Measurements from ENCODE around the gene PDZD2.

Gene PDZD2

GRCh38 chr5:31638345-31638744, 586 bp upstream of the PDZD2 start:
- Histone ChIP-seq H3K9me3 (ENCODE audit: control insufficient read depth in 1 of 2, low read length in 2 of 2) (no peaks in the 10 kb centered on the region), H3K4me3 (ENCODE audit: low read depth in 1 of 2, low read length in 2 of 2) (peak overlapping the region; percentile 55 to 81), H3K36me3 (ENCODE audit: control insufficient read depth in 1 of 2, insufficient read depth in 2 of 2, low read length in 2 of 2) (no peaks in the 10 kb centered on the region), H3K4me1 (ENCODE audit: control insufficient read depth in 1 of 2, insufficient read depth in 2 of 2, low read length in 2 of 2) (peaks cover 6 to 17% of the 10 kb centered on the region in 2 donors), H3K27ac (ENCODE audit: low read length) (no peak overlapping the region), H3K27me3 (ENCODE audit: low read depth, low read length) (no peaks in the 10 kb centered on the region)

GRCh38 chr5:31639481-31640411, 815 bp downstream of the PDZD2 start:
- peaks cover 6 to 17% of the 10 kb centered on the region in 2 donors for H3K4me1 ChIP-seq (ENCODE audit: control insufficient read depth in 1 of 2, insufficient read depth in 2 of 2, low read length in 2 of 2)
- H3K27ac ChIP-seq (ENCODE audit: low read length) = no peak overlapping the region
- H3K9me3 ChIP-seq (ENCODE audit: control insufficient read depth in 1 of 2, low read length in 2 of 2) = no peaks in the 10 kb centered on the region
- H3K4me3 ChIP-seq (ENCODE audit: low read depth in 1 of 2, low read length in 2 of 2) = peak overlapping the region in 1 of 2 donors; percentile 81
- H3K27me3 ChIP-seq (ENCODE audit: low read depth, low read length) = no peaks in the 10 kb centered on the region
- no peaks in the 10 kb centered on the region for H3K36me3 ChIP-seq (ENCODE audit: control insufficient read depth in 1 of 2, insufficient read depth in 2 of 2, low read length in 2 of 2)

- H3K4me3 ChIP-seq (ENCODE audit: low read depth in 1 of 2, low read length in 2 of 2) = no peak overlapping the region
- peaks cover 6 to 17% of the 10 kb centered on the region in 2 donors for H3K4me1 ChIP-seq (ENCODE audit: control insufficient read depth in 1 of 2, insufficient read depth in 2 of 2, low read length in 2 of 2)
- no peaks in the 10 kb centered on the region for H3K27me3 ChIP-seq (ENCODE audit: low read depth, low read length)
- no peaks in the 10 kb centered on the region for H3K9me3 ChIP-seq (ENCODE audit: control insufficient read depth in 1 of 2, low read length in 2 of 2)
- H3K27ac ChIP-seq (ENCODE audit: low read length) = no peak overlapping the region
- no peaks in the 10 kb centered on the region for H3K36me3 ChIP-seq (ENCODE audit: control insufficient read depth in 1 of 2, insufficient read depth in 2 of 2, low read length in 2 of 2)
These were observed 1.6 kb downstream of the PDZD2 start for GRCh38 chr5:31640573-31640972.

- Histone ChIP-seq H3K27ac (ENCODE audit: low read length) (no peak overlapping the region), H3K4me3 (ENCODE audit: low read depth in 1 of 2, low read length in 2 of 2) (no peak overlapping the region), H3K27me3 (ENCODE audit: low read depth, low read length) (no peaks in the 10 kb centered on the region), H3K36me3 (ENCODE audit: control insufficient read depth in 1 of 2, insufficient read depth in 2 of 2, low read length in 2 of 2) (no peaks in the 10 kb centered on the region), H3K4me1 (ENCODE audit: control insufficient read depth in 1 of 2, insufficient read depth in 2 of 2, low read length in 2 of 2) (peaks cover 6 to 17% of the 10 kb centered on the region in 2 donors), H3K9me3 (ENCODE audit: control insufficient read depth in 1 of 2, low read length in 2 of 2) (no peaks in the 10 kb centered on the region)
These were observed 2.1 kb downstream of the PDZD2 start for GRCh38 chr5:31641059-31641458.

- Histone ChIP-seq H3K36me3 (ENCODE audit: control insufficient read depth in 1 of 2, insufficient read depth in 2 of 2, low read length in 2 of 2) (no peaks in the 10 kb centered on the region), H3K27me3 (ENCODE audit: low read depth, low read length) (no peaks in the 10 kb centered on the region), H3K4me1 (ENCODE audit: control insufficient read depth in 1 of 2, insufficient read depth in 2 of 2, low read length in 2 of 2) (peaks cover 6 to 17% of the 10 kb centered on the region in 2 donors), H3K4me3 (ENCODE audit: low read depth in 1 of 2, low read length in 2 of 2) (no peak overlapping the region), H3K9me3 (ENCODE audit: control insufficient read depth in 1 of 2, low read length in 2 of 2) (no peaks in the 10 kb centered on the region), H3K27ac (ENCODE audit: low read length) (no peak overlapping the region)
These were observed 2.6 kb downstream of the PDZD2 start for GRCh38 chr5:31641575-31641974.

DNA sequence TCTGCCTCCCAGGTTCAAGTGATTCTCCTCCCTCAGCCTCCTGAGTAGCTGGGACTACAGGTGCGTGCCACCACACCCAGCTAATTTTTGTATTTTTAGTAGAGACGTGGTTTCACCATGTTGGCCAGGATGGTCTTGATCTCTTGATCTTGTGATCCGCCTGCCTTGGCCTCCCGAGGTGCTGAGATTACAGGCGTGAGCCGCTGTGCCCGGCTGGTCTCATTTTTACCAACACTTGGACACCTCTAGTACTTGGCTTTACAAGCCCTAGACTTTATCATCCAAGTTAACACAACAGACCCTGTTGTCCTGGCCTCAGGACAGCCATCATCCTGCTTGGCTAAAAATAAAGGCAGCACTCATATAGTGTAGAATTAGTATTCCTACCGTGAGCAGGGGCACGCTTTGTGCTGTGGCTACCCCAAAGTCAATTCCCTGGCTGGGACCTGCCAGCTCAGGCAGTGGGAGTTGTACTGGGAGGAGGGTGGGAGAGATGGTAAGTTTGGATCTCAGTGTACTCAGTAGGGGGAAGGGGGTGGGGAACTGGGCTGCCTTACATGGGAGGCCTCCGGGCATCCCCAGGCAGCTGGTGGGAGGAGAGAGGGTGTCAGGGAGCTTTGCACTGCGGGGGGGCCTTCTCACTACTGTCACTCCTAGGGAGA, 6.6 kb downstream of the PDZD2 start:
- H3K27ac ChIP-seq (ENCODE audit: low read length) = no peak overlapping the region
- no peaks in the 10 kb centered on the region for H3K27me3 ChIP-seq (ENCODE audit: low read depth, low read length)
- no peaks in the 10 kb centered on the region for H3K4me1 ChIP-seq (ENCODE audit: control insufficient read depth in 1 of 2, insufficient read depth in 2 of 2, low read length in 2 of 2)
- no peaks in the 10 kb centered on the region for H3K9me3 ChIP-seq (ENCODE audit: control insufficient read depth in 1 of 2, low read length in 2 of 2)
- no peak overlapping the region for H3K4me3 ChIP-seq (ENCODE audit: low read depth in 1 of 2, low read length in 2 of 2)
- H3K36me3 ChIP-seq (ENCODE audit: control insufficient read depth in 1 of 2, insufficient read depth in 2 of 2, low read length in 2 of 2) = no peaks in the 10 kb centered on the region

DNA sequence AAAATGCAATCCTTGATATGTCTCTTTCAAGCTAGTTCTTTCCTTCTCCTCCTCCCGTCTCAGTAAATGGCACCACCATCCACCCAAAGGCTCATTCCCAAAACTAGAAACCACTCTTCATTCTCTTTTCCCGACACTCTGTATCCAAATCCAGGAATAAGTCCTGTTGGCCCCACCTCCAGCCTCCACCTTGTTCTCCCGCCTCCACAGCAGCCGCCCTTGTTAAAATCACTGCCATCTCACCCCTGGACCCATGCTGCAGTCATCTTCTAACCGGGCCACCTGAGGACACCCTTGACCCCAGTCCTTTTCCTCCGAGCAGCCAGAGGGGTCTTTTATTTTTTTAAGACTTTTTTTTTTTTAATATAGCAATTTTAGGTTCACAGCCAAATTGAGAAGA, 9.4 kb downstream of the PDZD2 start:
- no peak overlapping the region for H3K4me3 ChIP-seq (ENCODE audit: low read depth in 1 of 2, low read length in 2 of 2)
- no peaks in the 10 kb centered on the region for H3K27me3 ChIP-seq (ENCODE audit: low read depth, low read length)
- no peaks in the 10 kb centered on the region for H3K4me1 ChIP-seq (ENCODE audit: control insufficient read depth in 1 of 2, insufficient read depth in 2 of 2, low read length in 2 of 2)
- no peak overlapping the region for H3K27ac ChIP-seq (ENCODE audit: low read length)
- no peaks in the 10 kb centered on the region for H3K36me3 ChIP-seq (ENCODE audit: control insufficient read depth in 1 of 2, insufficient read depth in 2 of 2, low read length in 2 of 2)
- H3K9me3 ChIP-seq (ENCODE audit: control insufficient read depth in 1 of 2, low read length in 2 of 2) = no peaks in the 10 kb centered on the region

DNA sequence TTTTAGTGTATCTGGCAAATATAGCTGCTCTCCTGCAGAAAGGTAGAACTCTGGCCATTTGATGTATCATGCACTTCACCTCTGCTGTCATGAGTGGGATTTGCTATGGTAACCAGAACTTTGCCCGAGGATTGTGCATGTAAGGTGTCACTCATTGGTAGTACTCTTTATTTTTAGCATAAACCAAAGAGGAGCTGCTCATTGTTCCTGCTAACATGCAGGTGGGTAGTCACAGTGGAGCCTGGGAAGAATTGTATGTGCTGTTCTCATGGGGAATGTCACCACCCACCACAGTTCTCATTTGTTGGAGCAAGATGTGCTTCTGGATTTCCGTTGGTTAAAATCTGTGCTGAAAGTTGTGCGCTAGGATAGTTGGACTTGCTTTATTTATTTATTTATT, 12.3 kb downstream of the PDZD2 start:
- Histone ChIP-seq H3K27ac (ENCODE audit: low read length) (no peak overlapping the region), H3K27me3 (ENCODE audit: low read depth, low read length) (no peaks in the 10 kb centered on the region), H3K36me3 (ENCODE audit: control insufficient read depth in 1 of 2, insufficient read depth in 2 of 2, low read length in 2 of 2) (no peaks in the 10 kb centered on the region), H3K9me3 (ENCODE audit: control insufficient read depth in 1 of 2, low read length in 2 of 2) (no peaks in the 10 kb centered on the region), H3K4me3 (ENCODE audit: low read depth in 1 of 2, low read length in 2 of 2) (no peak overlapping the region), H3K4me1 (ENCODE audit: control insufficient read depth in 1 of 2, insufficient read depth in 2 of 2, low read length in 2 of 2) (no peaks in the 10 kb centered on the region)

GRCh38 chr5:31655491-31655890, 16.6 kb downstream of the PDZD2 start:
- no peak overlapping the region for H3K4me3 ChIP-seq (ENCODE audit: low read depth in 1 of 2, low read length in 2 of 2)
- H3K9me3 ChIP-seq (ENCODE audit: control insufficient read depth in 1 of 2, low read length in 2 of 2) = no peaks in the 10 kb centered on the region
- no peaks in the 10 kb centered on the region for H3K36me3 ChIP-seq (ENCODE audit: control insufficient read depth in 1 of 2, insufficient read depth in 2 of 2, low read length in 2 of 2)
- no peaks in the 10 kb centered on the region for H3K27me3 ChIP-seq (ENCODE audit: low read depth, low read length)
- no peak overlapping the region for H3K27ac ChIP-seq (ENCODE audit: low read length)
- no peaks in the 10 kb centered on the region for H3K4me1 ChIP-seq (ENCODE audit: control insufficient read depth in 1 of 2, insufficient read depth in 2 of 2, low read length in 2 of 2)

DNA sequence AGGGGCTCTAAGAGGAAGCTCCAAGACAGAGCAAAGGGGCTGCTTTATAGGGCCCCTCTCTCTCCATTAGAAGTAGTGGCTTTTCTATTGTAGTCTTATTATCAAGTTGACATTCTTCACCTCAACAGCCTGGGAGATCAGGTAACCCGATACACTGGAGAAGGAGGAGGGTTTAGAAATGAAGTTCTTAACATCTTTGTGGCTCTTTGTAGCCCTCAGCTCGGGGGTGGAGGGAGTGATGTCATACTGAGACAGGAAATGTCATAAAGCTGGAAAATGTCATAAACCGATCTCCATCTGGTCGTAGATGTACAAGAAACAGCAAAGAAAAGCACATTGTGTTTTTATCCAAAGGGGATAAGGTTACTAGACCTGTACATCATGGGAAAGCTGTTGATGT, 17.9 kb downstream of the PDZD2 start:
- Histone ChIP-seq H3K4me3 (ENCODE audit: low read depth in 1 of 2, low read length in 2 of 2) (no peak overlapping the region), H3K27ac (ENCODE audit: low read length) (no peak overlapping the region), H3K4me1 (ENCODE audit: control insufficient read depth in 1 of 2, insufficient read depth in 2 of 2, low read length in 2 of 2) (no peaks in the 10 kb centered on the region), H3K9me3 (ENCODE audit: control insufficient read depth in 1 of 2, low read length in 2 of 2) (no peaks in the 10 kb centered on the region), H3K27me3 (ENCODE audit: low read depth, low read length) (no peaks in the 10 kb centered on the region), H3K36me3 (ENCODE audit: control insufficient read depth in 1 of 2, insufficient read depth in 2 of 2, low read length in 2 of 2) (no peaks in the 10 kb centered on the region)

DNA sequence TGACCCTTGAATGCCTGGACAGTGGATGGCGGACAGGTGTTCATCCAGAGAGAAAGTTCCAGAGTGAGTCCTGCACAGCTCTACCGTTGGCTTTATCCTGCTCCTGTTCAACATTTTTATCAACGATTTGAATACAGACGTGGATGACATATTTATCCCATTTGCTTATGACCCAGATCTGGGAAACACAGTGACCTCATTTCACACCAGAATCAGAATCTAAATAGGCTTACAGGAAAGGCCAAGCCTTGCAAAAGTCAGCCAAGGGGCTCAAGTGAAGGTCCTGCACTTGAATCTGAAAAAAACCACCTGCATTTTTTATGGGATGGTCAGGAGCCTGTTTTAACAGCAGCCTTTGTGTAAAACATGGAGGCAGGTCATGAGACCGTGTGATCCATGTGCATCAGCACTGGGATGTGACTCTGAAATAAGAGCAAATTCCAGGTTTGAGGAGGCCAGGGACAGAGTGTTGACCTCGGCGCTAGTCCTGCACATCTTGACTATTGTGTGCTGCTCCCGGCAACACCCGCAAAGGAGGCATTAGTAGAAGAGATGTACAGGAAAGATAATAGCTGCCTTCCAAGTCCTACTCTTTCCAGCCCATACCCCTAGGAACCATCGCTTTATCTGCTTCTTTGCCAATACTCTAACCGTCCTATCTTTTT, 18.5 kb downstream of the PDZD2 start:
- H3K27ac ChIP-seq (ENCODE audit: low read length) = no peak overlapping the region
- H3K4me1 ChIP-seq (ENCODE audit: control insufficient read depth in 1 of 2, insufficient read depth in 2 of 2, low read length in 2 of 2) = no peaks in the 10 kb centered on the region

More for the DNA sequence above, 18.5 kb downstream of the PDZD2 start:
- no peaks in the 10 kb centered on the region for H3K36me3 ChIP-seq (ENCODE audit: control insufficient read depth in 1 of 2, insufficient read depth in 2 of 2, low read length in 2 of 2)
- no peaks in the 10 kb centered on the region for H3K9me3 ChIP-seq (ENCODE audit: control insufficient read depth in 1 of 2, low read length in 2 of 2)
- H3K27me3 ChIP-seq (ENCODE audit: low read depth, low read length) = no peaks in the 10 kb centered on the region
- no peak overlapping the region for H3K4me3 ChIP-seq (ENCODE audit: low read depth in 1 of 2, low read length in 2 of 2)

All from muscle layer of duodenum (tissue), 2 donors.